Adrenal gland (tissue), 5 donors: ENCODE measurements around the gene AACS.

Source experiments
- POLR2A ChIP-seq, 2 donors: fragments of 450-650 bp; IDR thresholded peaks; one replicate each; pipeline ENCODE4 v1.6.1; 2017; ENCODE audit warnings: antibody characterized with exemption in 2 of 2, mild to moderate bottlenecking in 2 of 2, moderate library complexity in 1 of 2
- TF ChIP-seq, protein P1 (sequence below), 6 experiments: fragments of 450-650 bp in 4 of 6; fragments of 200-600 bp in 2 of 6; sonication (generic) in 1 of 6; IDR thresholded peaks; 1 replicate in 5 of 6; 2 replicates in 1 of 6; pipeline versions ENCODE4 v1.5.1 to v1.8.0; 2016 to 2021; ENCODE audit warnings: antibody characterized with exemption in 6 of 6, mild to moderate bottlenecking in 2 of 6, moderate library complexity in 1 of 6
- donor health status: DM: no; HTN: no; CAD: no.

DNA sequence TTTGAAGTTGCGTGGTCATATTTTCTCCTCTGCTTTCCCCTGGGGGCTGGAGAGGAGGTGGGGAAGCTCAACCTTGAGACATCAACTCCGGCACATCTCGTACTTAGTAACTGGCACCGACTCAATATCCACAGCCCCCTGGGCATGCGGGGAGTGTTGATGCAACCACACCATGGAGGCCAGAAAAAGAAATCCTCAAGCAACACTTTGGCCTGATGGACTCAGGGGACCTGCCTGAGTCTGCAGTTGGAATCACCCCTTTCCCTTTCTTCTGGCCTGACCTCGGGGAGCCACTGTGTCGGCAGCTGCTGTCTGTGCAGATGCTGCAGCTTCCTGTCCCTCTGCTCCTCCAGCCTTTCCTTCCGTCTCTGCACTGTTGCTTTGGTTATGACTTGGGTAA, 11.4 kb upstream of the AACS start:
- TF ChIP-seq, protein P1, sequence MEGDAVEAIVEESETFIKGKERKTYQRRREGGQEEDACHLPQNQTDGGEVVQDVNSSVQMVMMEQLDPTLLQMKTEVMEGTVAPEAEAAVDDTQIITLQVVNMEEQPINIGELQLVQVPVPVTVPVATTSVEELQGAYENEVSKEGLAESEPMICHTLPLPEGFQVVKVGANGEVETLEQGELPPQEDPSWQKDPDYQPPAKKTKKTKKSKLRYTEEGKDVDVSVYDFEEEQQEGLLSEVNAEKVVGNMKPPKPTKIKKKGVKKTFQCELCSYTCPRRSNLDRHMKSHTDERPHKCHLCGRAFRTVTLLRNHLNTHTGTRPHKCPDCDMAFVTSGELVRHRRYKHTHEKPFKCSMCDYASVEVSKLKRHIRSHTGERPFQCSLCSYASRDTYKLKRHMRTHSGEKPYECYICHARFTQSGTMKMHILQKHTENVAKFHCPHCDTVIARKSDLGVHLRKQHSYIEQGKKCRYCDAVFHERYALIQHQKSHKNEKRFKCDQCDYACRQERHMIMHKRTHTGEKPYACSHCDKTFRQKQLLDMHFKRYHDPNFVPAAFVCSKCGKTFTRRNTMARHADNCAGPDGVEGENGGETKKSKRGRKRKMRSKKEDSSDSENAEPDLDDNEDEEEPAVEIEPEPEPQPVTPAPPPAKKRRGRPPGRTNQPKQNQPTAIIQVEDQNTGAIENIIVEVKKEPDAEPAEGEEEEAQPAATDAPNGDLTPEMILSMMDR (IDR thresholded peaks at IDR 0.05), result no peak
- TF ChIP-seq POLR2A (IDR thresholded peaks at IDR 0.05), result no peak
